GM12878 (cell line): ENCODE data around the gene RAB37. TPM values are rescaled to one million over a fixed set of nuclear protein-coding genes. Genes with fewer than 3 reads are reported as not detected.

Source experiments
- ATAC-seq: fragments of 200-7000 bp; cut with Tn5 transposase; 3 replicates; pipeline ENCODE4 v1.9.1; 2020; ENCODE audit warnings: mild to moderate bottlenecking, moderate library complexity
- BruUV-seq: library from RNA; stranded (reverse); fragments of 400-500 nt; replicated peaks from 2 replicates; lab custom pipeline; 2021; lab: Mats Ljungman, UMichigan
- CTCF ChIA-PET: fragments of 300-600 bp; sonication (Branson Sonifier 250); formaldehyde crosslinking; extraction: SDS; loops from one replicate; lab custom pipeline; 2021; ENCODE audit warnings: inconsistent platforms; lab: Yijun Ruan, JAX
- POLR2A ChIA-PET: fragments of 350-600 bp; formaldehyde crosslinking; extraction: SDS; loops from one replicate; lab custom pipeline; 2021; ENCODE audit warnings: inconsistent platforms; lab: Charles Lee
- RAD21 ChIA-PET: fragments of 300-600 bp; sonication (Branson Sonifier 250); formaldehyde crosslinking; loops from one replicate; lab custom pipeline; 2023; ENCODE audit warnings: antibody characterized with exemption; ENCODE audit not compliant: unreplicated experiment; lab: Charles Lee
- SMC1A ChIA-PET: fragments of 300-600 bp; sonication (Branson Sonifier 250); formaldehyde crosslinking; loops from one replicate; lab custom pipeline; 2023; ENCODE audit not compliant: unreplicated experiment, uncharacterized antibody; lab: Charles Lee
- DNase-seq: peaks from one replicate; pipeline ENCODE4 v3.0.0-alpha.2; 2011; ENCODE audit warnings: low read depth, low spot score
- FAIRE-seq: peaks from 3 replicates; lab custom pipeline; 2011; peaks lifted over from hg19 to GRCh38; lab: Jason Lieb, UNC
- H2AFZ ChIP-seq: 2 replicates; pipeline ENCODE4 v1.6.0; 2011; ENCODE audit warnings: low read depth, low read length, control low read depth; ENCODE audit not compliant: control insufficient read depth
- H3K27ac ChIP-seq: 2 replicates; pipeline ENCODE4 v1.5.1; 2011; ENCODE audit warnings: control low read depth; ENCODE audit not compliant: control insufficient read depth, insufficient read depth
- H3K27me3 ChIP-seq, 2 experiments: replicated peaks in 1 of 2; 2 replicates each; pipeline versions ENCODE4 v1.6.0 to v1.6.1; 2011; ENCODE audit warnings: low read length in 1 of 2; ENCODE audit not compliant: control insufficient read depth in 2 of 2, insufficient read depth in 2 of 2
- H3K36me3 ChIP-seq, 2 experiments: 2 replicates each; pipeline ENCODE4 v1.5.1; 2011; ENCODE audit warnings: low read length in 1 of 2; ENCODE audit not compliant: control insufficient read depth in 2 of 2, insufficient read depth in 2 of 2
- H3K4me1 ChIP-seq: 2 replicates; pipeline ENCODE4 v1.6.1; 2011; ENCODE audit warnings: mild to moderate bottlenecking, low read length, moderate library complexity, mixed read lengths; ENCODE audit not compliant: control insufficient read depth, insufficient read depth
- H3K4me2 ChIP-seq: 2 replicates; pipeline ENCODE4 v1.6.0; 2011; ENCODE audit warnings: control low read depth; ENCODE audit not compliant: control insufficient read depth, insufficient read depth
- H3K4me3 ChIP-seq: fragments of 200-600 bp; sonication (generic); 2 replicates; pipeline ENCODE4 v1.5.1; 2016
- H3K79me2 ChIP-seq: 2 replicates; pipeline ENCODE4 v1.6.0; 2011; ENCODE audit warnings: low read length; ENCODE audit not compliant: control insufficient read depth, insufficient read depth
- H3K9ac ChIP-seq: 2 replicates; pipeline ENCODE4 v1.8.0; 2011; ENCODE audit warnings: low read length, control low read depth, mixed read lengths; ENCODE audit not compliant: control insufficient read depth, insufficient read depth
- H3K9me3 ChIP-seq: replicated peaks from 3 replicates; pipeline ENCODE4 v1.5.1; 2011; ENCODE audit warnings: mild to moderate bottlenecking, low read length; ENCODE audit not compliant: control insufficient read depth, insufficient read depth
- H4K20me1 ChIP-seq: 2 replicates; pipeline ENCODE4 v1.6.0; 2011; ENCODE audit not compliant: control insufficient read depth, insufficient read depth
- BMI1 ChIP-seq: fragments of 450-650 bp; IDR thresholded peaks from 2 replicates; pipeline ENCODE4 v1.6.1; 2016; ENCODE audit warnings: mild to moderate bottlenecking, moderate library complexity, borderline replicate concordance
- IRF5 ChIP-seq: fragments of 450-650 bp; IDR thresholded peaks from 2 replicates; pipeline ENCODE4 v1.6.1; 2017; ENCODE audit warnings: borderline replicate concordance
- KAT2A ChIP-seq: conservative IDR thresholded peaks from 2 replicates; pipeline ENCODE4 v1.6.1; 2011; ENCODE audit warnings: low read depth, low read length; ENCODE audit not compliant: control insufficient read depth
- NFIC ChIP-seq: IDR thresholded peaks from 2 replicates; pipeline ENCODE4 v1.6.1; 2012; ENCODE audit warnings: low read depth, mild to moderate bottlenecking, inconsistent platforms, low read length, moderate library complexity
- POLR2AphosphoS2 ChIP-seq: IDR thresholded peaks from 2 replicates; pipeline ENCODE4 v1.6.1; 2011; ENCODE audit warnings: low read depth, mild to moderate bottlenecking, low read length, improper control_type of control experiment, moderate library complexity
- RUNX3 ChIP-seq: IDR thresholded peaks from 2 replicates; pipeline ENCODE4 v1.6.1; 2012; ENCODE audit warnings: low read length, inconsistent platforms
- WGBS: methylation state at CpG from one replicate; pipeline ENCODE4 v1.1.6; 2016; ENCODE audit warnings: low lambda C conversion rate; ENCODE audit not compliant: insufficient replicate concordance, insufficient coverage; ENCODE audit errors: missing lambda C conversion rate; 5-methylcytosine and 5-hydroxymethylcytosine counted together
- in situ Hi-C: fragments of 300-500 bp; cut with MboI; formaldehyde crosslinking; loops from 9 replicates; pipeline ENCODE4 v1.14.3; 2018; ENCODE audit warnings: mixed read lengths
- intact Hi-C: fragments of 100-400 bp; cut with micrococcal nuclease; formaldehyde crosslinking; loops from one replicate; pipeline ENCODE4 v1.14.2; 2022; ENCODE audit not compliant: unreplicated experiment
- polyA plus RNA-seq, 11 experiments: library from polyadenylated mRNA; depleted of rRNA in 4 of 11; unstranded in 6 of 11; stranded (reverse) in 5 of 11; fragments of >200 nt; fragmentation: Nextera tagmentation in 4 of 11; fragmentation: Illumina TruSeq in 1 of 11; extraction: Ambion mirVana in 4 of 11; extraction: Trizol in 1 of 11; gene quantifications; 1 replicate in 1 of 11; 2 replicates in 10 of 11; pipeline versions ENCODE4 v1.2.1 to v1.2.3, GENCODE V29; 2011 to 2016; ENCODE audit warnings: inconsistent platforms in 2 of 11, missing spikeins in 2 of 11, low read depth in 1 of 11
- total RNA-seq, 4 experiments: library from RNA; depleted of rRNA in 3 of 4; stranded (reverse); fragments of >200 nt in 3 of 4; fragmentation: Illumina TruSeq in 1 of 4; extraction: Trizol in 1 of 4; gene quantifications; 2 replicates each; pipeline versions ENCODE4 v1.2.1 to v1.2.3, GENCODE V29; 2013 to 2021
- TF ChIP-seq, protein P1 (sequence below): fragments of 450-650 bp; IDR thresholded peaks from 2 replicates; pipeline ENCODE4 v1.6.1; 2018; ENCODE audit warnings: mild to moderate bottlenecking, low read depth, moderate library complexity; ENCODE audit not compliant: partially characterized antibody

Gene RAB37
- total and polyA plus RNA-seq, 10 of the 15 experiments (the other 5 are each of a cell fraction or from before 2014, with no cell fraction given) = 0.48 to 5.6 (median 1.7) TPM

DNA sequence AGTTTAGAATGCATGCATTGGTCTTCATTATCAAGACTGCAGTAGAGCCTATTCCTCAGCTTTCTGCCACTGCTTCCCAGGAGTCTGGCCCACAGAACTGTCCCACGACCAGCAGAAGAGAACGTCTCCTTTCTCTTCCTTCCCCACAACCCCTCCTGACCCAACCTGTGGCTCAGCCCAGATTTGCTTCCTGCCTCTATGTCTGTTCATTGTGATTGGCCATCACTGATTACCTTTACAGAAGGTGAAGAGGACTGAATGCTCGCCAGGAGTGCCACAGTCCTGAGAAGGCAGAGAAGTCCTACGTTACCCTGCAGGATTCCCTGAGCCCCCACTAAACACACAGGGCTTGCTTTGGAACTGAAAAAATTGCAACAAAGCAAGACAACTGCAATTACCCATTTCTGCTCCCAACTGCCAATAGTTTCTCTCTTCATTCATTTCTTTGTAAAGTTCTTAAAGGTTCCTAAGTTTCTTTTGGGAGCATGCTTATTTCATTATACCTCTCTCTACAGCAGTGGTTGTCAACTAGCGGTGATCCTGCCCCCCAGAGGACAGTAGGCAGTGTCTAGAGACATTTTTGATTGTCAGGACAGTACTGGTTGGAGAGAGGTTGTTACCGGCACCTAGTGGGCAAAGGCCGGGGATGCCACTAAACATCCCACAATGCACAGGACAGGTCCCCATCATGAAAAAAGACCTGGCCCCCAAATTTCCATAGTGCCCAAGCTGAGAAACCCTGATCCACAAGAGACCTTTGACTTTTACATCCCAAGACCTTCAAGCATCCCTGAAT is 43.6 kb downstream of the RAB37 start (continued):
- TF ChIP-seq BMI1 (no peak), IRF5 (no peak), NFIC (no peak), POLR2AphosphoS2 (no peak)
- TF ChIP-seq, protein P1, sequence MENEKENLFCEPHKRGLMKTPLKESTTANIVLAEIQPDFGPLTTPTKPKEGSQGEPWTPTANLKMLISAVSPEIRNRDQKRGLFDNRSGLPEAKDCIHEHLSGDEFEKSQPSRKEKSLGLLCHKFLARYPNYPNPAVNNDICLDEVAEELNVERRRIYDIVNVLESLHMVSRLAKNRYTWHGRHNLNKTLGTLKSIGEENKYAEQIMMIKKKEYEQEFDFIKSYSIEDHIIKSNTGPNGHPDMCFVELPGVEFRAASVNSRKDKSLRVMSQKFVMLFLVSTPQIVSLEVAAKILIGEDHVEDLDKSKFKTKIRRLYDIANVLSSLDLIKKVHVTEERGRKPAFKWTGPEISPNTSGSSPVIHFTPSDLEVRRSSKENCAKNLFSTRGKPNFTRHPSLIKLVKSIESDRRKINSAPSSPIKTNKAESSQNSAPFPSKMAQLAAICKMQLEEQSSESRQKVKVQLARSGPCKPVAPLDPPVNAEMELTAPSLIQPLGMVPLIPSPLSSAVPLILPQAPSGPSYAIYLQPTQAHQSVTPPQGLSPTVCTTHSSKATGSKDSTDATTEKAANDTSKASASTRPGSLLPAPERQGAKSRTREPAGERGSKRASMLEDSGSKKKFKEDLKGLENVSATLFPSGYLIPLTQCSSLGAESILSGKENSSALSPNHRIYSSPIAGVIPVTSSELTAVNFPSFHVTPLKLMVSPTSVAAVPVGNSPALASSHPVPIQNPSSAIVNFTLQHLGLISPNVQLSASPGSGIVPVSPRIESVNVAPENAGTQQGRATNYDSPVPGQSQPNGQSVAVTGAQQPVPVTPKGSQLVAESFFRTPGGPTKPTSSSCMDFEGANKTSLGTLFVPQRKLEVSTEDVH = no peak

DNA sequence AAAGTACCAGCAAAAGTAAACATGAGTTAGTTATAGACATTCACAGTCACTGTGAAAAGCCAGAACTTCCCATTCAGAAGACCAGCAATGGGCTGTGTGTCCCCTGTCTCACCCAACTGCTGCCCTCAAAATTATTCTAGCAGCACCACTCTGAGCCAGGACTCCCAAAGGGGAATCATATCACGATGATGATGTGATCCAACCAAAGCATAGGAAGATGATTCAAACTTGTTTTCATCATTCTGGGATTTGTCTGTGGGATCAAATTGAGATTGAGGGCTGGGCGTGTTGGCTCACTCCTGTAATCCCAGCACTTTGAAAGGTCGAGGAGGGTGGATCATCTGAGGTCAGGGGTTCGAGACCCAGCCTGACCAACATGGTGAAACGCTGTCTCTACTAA is 45.5 kb downstream of the RAB37 start:
- FAIRE-seq = no peak
- H3K4me2 ChIP-seq = no peak overlapping the region
- BruUV-seq = no TSS peak
- POLR2A ChIA-PET = no interaction called here
- no peaks in the 10 kb centered on the region; the same call in 1 of the 2 replicates for H3K79me2 ChIP-seq
- DNase-seq = no peak
- H3K4me3 ChIP-seq = no peak overlapping the region
- peaks cover 34% of the 10 kb centered on the region for H3K4me1 ChIP-seq
- SMC1A ChIA-PET = interaction anchor here (2.0 kb wide), 1 partner anchor 83 kb away, joined by 5 read pairs; no protein-coding TSS in a partner anchor
- H3K27me3 ChIP-seq = no peaks in the 10 kb centered on the region
- no peaks in the 10 kb centered on the region; the same call in none of the 2 replicates for H4K20me1 ChIP-seq
- H3K9ac ChIP-seq = no peak overlapping the region
- no peaks in the 10 kb centered on the region for H3K9me3 ChIP-seq
- 89% methylated on average over 5 of the region's 5 CpGs for WGBS
- no peaks in the 10 kb centered on the region; a peak in 1 of 4 replicates for H3K36me3 ChIP-seq
- in situ Hi-C loops = no loop called here
- no peak for ATAC-seq
- TF ChIP-seq RUNX3 = no peak
- TF ChIP-seq KAT2A = no peak
- H3K27ac ChIP-seq = no peak overlapping the region
- RAD21 ChIA-PET = interaction anchor here (1.3 to 1.9 kb wide), 2 partner anchors 37 to 125 kb away, joined by 3 to 9 read pairs; no protein-coding TSS in a partner anchor
- no peak overlapping the region for H2AFZ ChIP-seq
- CTCF ChIA-PET = interaction anchor here (0.8 to 4.7 kb wide), 6 partner anchors 9 to 125 kb away, joined by 4 to 32 read pairs (median 12); no protein-coding TSS in a partner anchor
- intact Hi-C loops = no loop called here
